ENCODE results near the gene GCSH.

DNA sequence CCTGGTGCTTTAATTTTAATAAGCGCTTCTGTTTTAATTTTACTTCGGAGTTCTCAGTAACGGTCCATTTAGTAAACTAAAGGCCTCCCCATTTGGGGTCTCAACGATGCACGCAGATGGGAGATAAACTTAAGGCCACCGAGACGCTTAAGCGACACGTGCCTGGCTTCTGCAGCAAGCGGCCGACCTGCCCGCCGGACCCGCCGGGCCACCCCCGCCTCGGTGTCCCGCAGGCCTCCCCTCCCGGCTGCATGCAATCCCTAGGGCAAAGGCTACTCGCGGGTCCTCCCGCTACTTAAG lies 592 bp downstream of the GCSH start:
- TF ChIP-seq, protein P1, sequence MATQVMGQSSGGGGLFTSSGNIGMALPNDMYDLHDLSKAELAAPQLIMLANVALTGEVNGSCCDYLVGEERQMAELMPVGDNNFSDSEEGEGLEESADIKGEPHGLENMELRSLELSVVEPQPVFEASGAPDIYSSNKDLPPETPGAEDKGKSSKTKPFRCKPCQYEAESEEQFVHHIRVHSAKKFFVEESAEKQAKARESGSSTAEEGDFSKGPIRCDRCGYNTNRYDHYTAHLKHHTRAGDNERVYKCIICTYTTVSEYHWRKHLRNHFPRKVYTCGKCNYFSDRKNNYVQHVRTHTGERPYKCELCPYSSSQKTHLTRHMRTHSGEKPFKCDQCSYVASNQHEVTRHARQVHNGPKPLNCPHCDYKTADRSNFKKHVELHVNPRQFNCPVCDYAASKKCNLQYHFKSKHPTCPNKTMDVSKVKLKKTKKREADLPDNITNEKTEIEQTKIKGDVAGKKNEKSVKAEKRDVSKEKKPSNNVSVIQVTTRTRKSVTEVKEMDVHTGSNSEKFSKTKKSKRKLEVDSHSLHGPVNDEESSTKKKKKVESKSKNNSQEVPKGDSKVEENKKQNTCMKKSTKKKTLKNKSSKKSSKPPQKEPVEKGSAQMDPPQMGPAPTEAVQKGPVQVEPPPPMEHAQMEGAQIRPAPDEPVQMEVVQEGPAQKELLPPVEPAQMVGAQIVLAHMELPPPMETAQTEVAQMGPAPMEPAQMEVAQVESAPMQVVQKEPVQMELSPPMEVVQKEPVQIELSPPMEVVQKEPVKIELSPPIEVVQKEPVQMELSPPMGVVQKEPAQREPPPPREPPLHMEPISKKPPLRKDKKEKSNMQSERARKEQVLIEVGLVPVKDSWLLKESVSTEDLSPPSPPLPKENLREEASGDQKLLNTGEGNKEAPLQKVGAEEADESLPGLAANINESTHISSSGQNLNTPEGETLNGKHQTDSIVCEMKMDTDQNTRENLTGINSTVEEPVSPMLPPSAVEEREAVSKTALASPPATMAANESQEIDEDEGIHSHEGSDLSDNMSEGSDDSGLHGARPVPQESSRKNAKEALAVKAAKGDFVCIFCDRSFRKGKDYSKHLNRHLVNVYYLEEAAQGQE (IDR thresholded peaks at IDR 0.05; ENCODE audit: insufficient read depth in 1 of 2, low read depth in 2 of 2, low read length in 2 of 2), result no peak
- TF ChIP-seq POLR2AphosphoS5 (IDR thresholded peaks at IDR 0.05; ENCODE audit: low read depth, low read length) (no peak), TAF1 (IDR thresholded peaks at IDR 0.05; ENCODE audit: borderline replicate concordance, insufficient read depth, low read length) (no peak), SIN3A (IDR thresholded peaks at IDR 0.05; ENCODE audit: borderline replicate concordance, insufficient read depth, low read length) (no peak), FOXP2 (optimal IDR thresholded peaks at IDR 0.05; ENCODE audit: borderline replicate concordance, extremely low read depth, extremely low read length, insufficient read depth) (no peak)
